ENCODE data around the gene DGAT2. TPM values are rescaled to one million over a fixed set of nuclear protein-coding genes. Genes with fewer than 3 reads are reported as not detected.
A peak's percentile ranks its signal among the peaks of the same experiment; 100 is the strongest.
"Not testable (repeated sequence)": the region's sequence is repeated elsewhere in the genome, so short reads cannot be mapped to it uniquely, and the experiment has no call there.

The DGAT2 gene
- total RNA-seq, 1 experiment from 2014 or later, result 75.8 TPM

GRCh38 chr11:75743711-75744563 lies 24.6 kb upstream of the DGAT2 start:
- Mint-ChIP-seq H3K27me3 (ENCODE audit: insufficient read depth, unreplicated experiment) (no peaks in the 10 kb centered on the region), H3K9me3 (ENCODE audit: unreplicated experiment) (no peaks in the 10 kb centered on the region), H3K27ac (ENCODE audit: unreplicated experiment) (no peak overlapping the region), H3K4me3 (ENCODE audit: unreplicated experiment) (no peak overlapping the region), H3K4me1 (ENCODE audit: low read depth, unreplicated experiment) (peaks cover 24% of the 10 kb centered on the region), H3K36me3 (ENCODE audit: insufficient read depth, unreplicated experiment) (peaks cover 6% of the 10 kb centered on the region)
- H3K9me3 ChIP-seq, result no peaks in the 10 kb centered on the region; the same call in none of the 2 replicates
- intact Hi-C loops (cut with micrococcal nuclease; ENCODE audit: unreplicated experiment), result no loop called here
- TF ChIP-seq CTCF (IDR thresholded peaks at IDR 0.05; ENCODE audit: insufficient read depth in 1 of 2, low read depth in 1 of 2, low read length in 1 of 2, severe bottlenecking in 1 of 2, unreplicated experiment in 1 of 2), result no peak
- no peaks in the 10 kb centered on the region for H3K36me3 ChIP-seq (ENCODE audit: control insufficient read depth, insufficient read depth, low read length)
- DNase-seq, result peak in 1 of 2 experiments; percentile 62
- no TSS peak for BruUV-seq (replicated peaks)
- no peak overlapping the region for H3K4me3 ChIP-seq (ENCODE audit: low read depth, low read length)
- peaks cover 28% of the 10 kb centered on the region for H3K4me1 ChIP-seq
- CTCF ChIA-PET, result no interaction called here
- no peaks in the 10 kb centered on the region for H3K27me3 ChIP-seq (replicated peaks; ENCODE audit: control insufficient read depth, insufficient read depth, low read length)
- POLR2A ChIA-PET, result no interaction called here

GRCh38 chr11:75745807-75746206 lies 22.8 kb upstream of the DGAT2 start:
- Histone ChIP-seq H3K27me3 (replicated peaks; ENCODE audit: control insufficient read depth, insufficient read depth, low read length) (no peaks in the 10 kb centered on the region), H3K9me3 (no peaks in the 10 kb centered on the region; the same call in 1 of the 2 replicates), H3K36me3 (ENCODE audit: control insufficient read depth, insufficient read depth, low read length) (no peaks in the 10 kb centered on the region), H3K4me3 (ENCODE audit: low read depth, low read length) (no peak overlapping the region), H3K4me1 (peaks cover 28% of the 10 kb centered on the region)
- Mint-ChIP-seq H3K9me3 (ENCODE audit: unreplicated experiment) (no peaks in the 10 kb centered on the region), H3K4me1 (ENCODE audit: low read depth, unreplicated experiment) (peaks cover 24% of the 10 kb centered on the region), H3K4me3 (ENCODE audit: unreplicated experiment) (no peak overlapping the region), H3K36me3 (ENCODE audit: insufficient read depth, unreplicated experiment) (peaks cover 6% of the 10 kb centered on the region), H3K27me3 (ENCODE audit: insufficient read depth, unreplicated experiment) (no peaks in the 10 kb centered on the region), H3K27ac (ENCODE audit: unreplicated experiment) (no peak overlapping the region)
- ChIA-PET CTCF (no interaction called here), POLR2A (no interaction called here)
- BruUV-seq (replicated peaks), result no TSS peak
- intact Hi-C loops (cut with micrococcal nuclease; ENCODE audit: unreplicated experiment), result no loop called here
- no peak for TF ChIP-seq CTCF (IDR thresholded peaks at IDR 0.05; ENCODE audit: insufficient read depth in 1 of 2, low read depth in 1 of 2, low read length in 1 of 2, severe bottlenecking in 1 of 2, unreplicated experiment in 1 of 2)
- no peak for DNase-seq

GRCh38 chr11:75748729-75749273 lies 19.8 kb upstream of the DGAT2 start:
- CTCF ChIA-PET, result interaction anchor here (0.5 kb wide), 1 partner anchor 30 kb away, joined by 4 read pairs; no protein-coding TSS in a partner anchor
- H3K27me3 Mint-ChIP-seq (ENCODE audit: insufficient read depth, unreplicated experiment); H3K9me3 Mint-ChIP-seq (ENCODE audit: unreplicated experiment); BruUV-seq (replicated peaks); H3K36me3 Mint-ChIP-seq (ENCODE audit: insufficient read depth, unreplicated experiment); POLR2A ChIA-PET; H3K27me3 ChIP-seq (replicated peaks; ENCODE audit: control insufficient read depth, insufficient read depth, low read length); H3K36me3 ChIP-seq (ENCODE audit: control insufficient read depth, insufficient read depth, low read length); H3K9me3 ChIP-seq: not testable (repeated sequence)
- Mint-ChIP-seq H3K27ac (ENCODE audit: unreplicated experiment) (peak overlapping the region; percentile 59), H3K4me1 (ENCODE audit: low read depth, unreplicated experiment) (peaks cover 16% of the 10 kb centered on the region), H3K4me3 (ENCODE audit: unreplicated experiment) (peak overlapping the region; percentile 71)
- Histone ChIP-seq H3K4me1 (peaks cover 14% of the 10 kb centered on the region), H3K4me3 (ENCODE audit: low read depth, low read length) (peak overlapping the region; percentile 15; the same call in 1 of the 2 replicates)
- intact Hi-C loops (cut with micrococcal nuclease; ENCODE audit: unreplicated experiment), result loop anchor here (2.0 kb wide), 1 partner anchor 14 kb away; no protein-coding TSS in a partner anchor
- DNase-seq, result peak; percentile 32

GRCh38 chr11:75754933-75755332 lies 13.6 kb upstream of the DGAT2 start:
- CTCF ChIA-PET; H3K27me3 Mint-ChIP-seq (ENCODE audit: insufficient read depth, unreplicated experiment); intact Hi-C loops (cut with micrococcal nuclease; ENCODE audit: unreplicated experiment); H3K36me3 ChIP-seq (ENCODE audit: control insufficient read depth, insufficient read depth, low read length); H3K4me3 Mint-ChIP-seq (ENCODE audit: unreplicated experiment); H3K36me3 Mint-ChIP-seq (ENCODE audit: insufficient read depth, unreplicated experiment); H3K27ac Mint-ChIP-seq (ENCODE audit: unreplicated experiment); DNase-seq; H3K9me3 Mint-ChIP-seq (ENCODE audit: unreplicated experiment); POLR2A ChIA-PET; BruUV-seq (replicated peaks); H3K4me3 ChIP-seq (ENCODE audit: low read depth, low read length); H3K27me3 ChIP-seq (replicated peaks; ENCODE audit: control insufficient read depth, insufficient read depth, low read length): not testable (repeated sequence)
- H3K4me1 Mint-ChIP-seq (ENCODE audit: low read depth, unreplicated experiment), result peaks cover 13% of the 10 kb centered on the region
- Histone ChIP-seq H3K9me3 (peaks cover 13% of the 10 kb centered on the region), H3K4me1 (peaks cover 12% of the 10 kb centered on the region; the same call in 1 of the 2 replicates)

All from Caco-2 (cell line).